Measurements from ENCODE around the gene MVB12A. TPM values are rescaled to one million over a fixed set of nuclear protein-coding genes. Genes with fewer than 3 reads are reported as not detected.

MVB12A gene
- total RNA-seq, 1 donor from 2014 or later, result 33.2 TPM

DNA sequence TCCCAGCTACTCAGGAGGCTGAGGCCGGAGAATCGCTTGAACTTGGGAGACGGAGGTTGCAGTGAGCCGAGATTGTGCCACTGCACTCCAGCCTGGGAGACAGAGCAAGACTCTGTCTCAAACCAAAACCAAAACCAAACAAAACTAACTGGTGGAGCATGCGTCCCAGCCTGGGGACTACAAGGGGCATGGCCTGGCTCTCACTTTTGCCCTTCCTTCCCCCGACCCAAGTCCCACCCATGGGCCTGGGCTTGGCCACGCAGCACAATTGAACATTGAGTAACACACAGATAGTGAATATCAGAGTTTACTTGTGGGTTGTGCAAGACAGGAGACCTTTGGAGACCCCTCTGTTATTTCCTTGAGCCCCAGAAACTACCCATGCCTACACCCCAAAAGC, 15.4 kb downstream of the MVB12A start:
- Histone ChIP-seq H3K79me2 (ENCODE audit: low read depth) (no peaks in the 10 kb centered on the region), H3K27ac (no peak overlapping the region), H4K20me1 (ENCODE audit: low read depth) (no peaks in the 10 kb centered on the region), H3K4me2 (no peak overlapping the region), H3K36me3 (no peaks in the 10 kb centered on the region), H3F3A (ENCODE audit: low read depth) (no peaks in the 10 kb centered on the region), H3K9ac (no peak overlapping the region), H3K9me3 (ENCODE audit: low read depth) (no peaks in the 10 kb centered on the region), H3K27me3 (no peaks in the 10 kb centered on the region), H2AFZ (replicated peaks) (no peak overlapping the region), H3K4me3 (no peak overlapping the region), H3K4me1 (no peaks in the 10 kb centered on the region)
- H3K4me3 Mint-ChIP-seq, result no peak overlapping the region
- no peaks in the 10 kb centered on the region for H3K4me1 Mint-ChIP-seq
- DNase-seq (ENCODE audit: low spot score), result no peak
- peaks cover 2% of the 10 kb centered on the region for H3K36me3 Mint-ChIP-seq
- peaks cover 8% of the 10 kb centered on the region for H3K27me3 Mint-ChIP-seq (ENCODE audit: insufficient read depth, low read depth)
- TF ChIP-seq EZH2 (IDR thresholded peaks at IDR 0.05), result no peak
- H3K27ac Mint-ChIP-seq, result no peak overlapping the region
- H3K9me3 Mint-ChIP-seq, result no peaks in the 10 kb centered on the region

GRCh38 chr19:17436094-17436873, 16.4 kb downstream of the MVB12A start:
- Mint-ChIP-seq H3K36me3 (peaks cover 2% of the 10 kb centered on the region), H3K4me1 (peaks cover 2% of the 10 kb centered on the region), H3K4me3 (no peak overlapping the region), H3K27me3 (ENCODE audit: insufficient read depth, low read depth) (peaks cover 7% of the 10 kb centered on the region), H3K27ac (no peak overlapping the region), H3K9me3 (no peaks in the 10 kb centered on the region)
- Histone ChIP-seq H4K20me1 (ENCODE audit: low read depth) (no peaks in the 10 kb centered on the region), H3K9ac (no peak overlapping the region), H3K4me3 (no peak overlapping the region), H3K9me3 (ENCODE audit: low read depth) (no peaks in the 10 kb centered on the region), H3K36me3 (no peaks in the 10 kb centered on the region), H3K4me2 (no peak overlapping the region), H3K79me2 (ENCODE audit: low read depth) (no peaks in the 10 kb centered on the region), H3F3A (ENCODE audit: low read depth) (no peaks in the 10 kb centered on the region), H3K27me3 (no peaks in the 10 kb centered on the region), H2AFZ (replicated peaks) (no peak overlapping the region), H3K4me1 (no peaks in the 10 kb centered on the region), H3K27ac (no peak overlapping the region)
- TF ChIP-seq CTCF (IDR thresholded peaks at IDR 0.05) (no peak), EZH2phosphoT487 (IDR thresholded peaks at IDR 0.05) (no peak), EZH2 (IDR thresholded peaks at IDR 0.05) (no peak)
- no peak for DNase-seq (ENCODE audit: low spot score)

DNA sequence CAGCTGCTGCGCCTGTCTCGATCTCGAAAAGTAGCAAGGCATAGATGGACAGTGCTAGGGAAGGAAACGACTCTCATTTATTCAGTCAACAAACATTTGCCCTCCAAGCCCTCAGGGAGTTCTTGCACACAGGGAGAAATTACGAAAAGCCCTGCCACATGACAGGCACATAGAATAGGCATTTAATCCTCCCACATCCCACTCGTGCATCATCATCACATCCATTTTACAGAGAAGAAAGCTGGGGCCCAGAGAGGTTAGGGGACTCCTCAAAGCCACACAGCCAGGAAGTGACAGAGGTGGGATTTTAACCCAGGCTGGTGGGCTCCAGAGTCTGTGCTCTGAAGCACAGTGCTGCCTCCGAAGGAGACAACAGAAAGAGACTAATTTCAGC, 17.0 kb downstream of the MVB12A start:
- H2AFZ ChIP-seq (replicated peaks), result no peak overlapping the region
- no peak overlapping the region for H3K27ac Mint-ChIP-seq
- no peaks in the 10 kb centered on the region for H3K27me3 ChIP-seq
- H3K9me3 Mint-ChIP-seq, result peaks cover 4% of the 10 kb centered on the region
- H3K9ac ChIP-seq, result no peak overlapping the region
- peaks cover 2% of the 10 kb centered on the region for H3K27me3 Mint-ChIP-seq (ENCODE audit: insufficient read depth, low read depth)
- H3K9me3 ChIP-seq (ENCODE audit: low read depth), result no peaks in the 10 kb centered on the region
- H3K4me3 Mint-ChIP-seq, result no peak overlapping the region
- H3K36me3 Mint-ChIP-seq, result peaks cover 2% of the 10 kb centered on the region
- no peak overlapping the region for H3K4me2 ChIP-seq
- no peak overlapping the region for H3K4me3 ChIP-seq
- no peaks in the 10 kb centered on the region for H3K4me1 ChIP-seq
- no peak overlapping the region for H3K27ac ChIP-seq
- no peaks in the 10 kb centered on the region for H4K20me1 ChIP-seq (ENCODE audit: low read depth)
- DNase-seq (ENCODE audit: low spot score), result no peak
- peaks cover 8% of the 10 kb centered on the region for H3K4me1 Mint-ChIP-seq
- no peak for TF ChIP-seq EZH2 (IDR thresholded peaks at IDR 0.05)
- TF ChIP-seq EZH2phosphoT487 (IDR thresholded peaks at IDR 0.05), result no peak
- no peak for TF ChIP-seq CTCF (IDR thresholded peaks at IDR 0.05)
- H3K79me2 ChIP-seq (ENCODE audit: low read depth), result no peaks in the 10 kb centered on the region
- no peaks in the 10 kb centered on the region for H3F3A ChIP-seq (ENCODE audit: low read depth)
- no peaks in the 10 kb centered on the region for H3K36me3 ChIP-seq
